ENCODE measurements around the gene CENPF.

The CENPF gene

GRCh38 chr1:214617843-214618242 lies 14.8 kb downstream of the CENPF start:
- TF ChIP-seq CTCF (IDR thresholded peaks at IDR 0.05; ENCODE audit: low read depth, low read length) (no peak), EZH2phosphoT487 (IDR thresholded peaks at IDR 0.05; ENCODE audit: low read depth) (no peak)
- Histone ChIP-seq H3K4me1 (ENCODE audit: low read length) (no peaks in the 10 kb centered on the region), H2AFZ (ENCODE audit: low read depth, low read length) (no peak overlapping the region), H3K27me3 (ENCODE audit: low read depth, low read length) (no peaks in the 10 kb centered on the region), H3K36me3 (replicated peaks; ENCODE audit: low read depth, low read length) (peaks cover 80% of the 10 kb centered on the region), H3K79me2 (ENCODE audit: low read length) (peaks cover 26% of the 10 kb centered on the region), H4K20me1 (ENCODE audit: insufficient read depth, low read length) (peaks cover 15% of the 10 kb centered on the region; the same call in 1 of the 2 replicates), H3K9me3 (ENCODE audit: insufficient read depth, low read length) (no peaks in the 10 kb centered on the region), H3K27ac (ENCODE audit: low read length) (no peak overlapping the region), H3K4me3 (ENCODE audit: low read length) (no peak overlapping the region), H3K9ac (ENCODE audit: low read length) (no peak overlapping the region), H3K4me2 (ENCODE audit: low read length) (no peak overlapping the region)

GRCh38 chr1:214621236-214621635 lies 18.2 kb downstream of the CENPF start:
- TF ChIP-seq CTCF (IDR thresholded peaks at IDR 0.05; ENCODE audit: low read depth, low read length) = no peak
- TF ChIP-seq EZH2phosphoT487 (IDR thresholded peaks at IDR 0.05; ENCODE audit: low read depth) = no peak
- H3K9me3 ChIP-seq (ENCODE audit: insufficient read depth, low read length) = no peaks in the 10 kb centered on the region
- no peaks in the 10 kb centered on the region for H3K27me3 ChIP-seq (ENCODE audit: low read depth, low read length)
- H3K36me3 ChIP-seq (replicated peaks; ENCODE audit: low read depth, low read length) = peaks cover 80% of the 10 kb centered on the region
- 0 out of 2 replicates have a peak, but pooled peaks cover 10% of the 10 kb centered on the region for H4K20me1 ChIP-seq (ENCODE audit: insufficient read depth, low read length)
- H3K9ac ChIP-seq (ENCODE audit: low read length) = no peak overlapping the region
- no peak overlapping the region for H3K27ac ChIP-seq (ENCODE audit: low read length)
- H2AFZ ChIP-seq (ENCODE audit: low read depth, low read length) = no peak overlapping the region
- H3K4me1 ChIP-seq (ENCODE audit: low read length) = no peaks in the 10 kb centered on the region
- peaks cover 9% of the 10 kb centered on the region for H3K79me2 ChIP-seq (ENCODE audit: low read length)
- no peak overlapping the region for H3K4me2 ChIP-seq (ENCODE audit: low read length)
- H3K4me3 ChIP-seq (ENCODE audit: low read length) = no peak overlapping the region

- peaks cover 78% of the 10 kb centered on the region for H3K36me3 ChIP-seq (replicated peaks; ENCODE audit: low read depth, low read length)
- no peaks in the 10 kb centered on the region for H3K4me1 ChIP-seq (ENCODE audit: low read length)
Measured at GRCh38 chr1:214623430-214623829, 20.4 kb downstream of the CENPF start.

GRCh38 chr1:214632091-214632490 lies 29.1 kb downstream of the CENPF start:
- Histone ChIP-seq H3K4me2 (ENCODE audit: low read length) (no peak overlapping the region), H3K27ac (ENCODE audit: low read length) (no peak overlapping the region), H4K20me1 (ENCODE audit: insufficient read depth, low read length) (peaks cover 3% of the 10 kb centered on the region; the same call in 1 of the 2 replicates), H2AFZ (ENCODE audit: low read depth, low read length) (no peak overlapping the region), H3K4me1 (ENCODE audit: low read length) (no peaks in the 10 kb centered on the region), H3K36me3 (replicated peaks; ENCODE audit: low read depth, low read length) (peaks cover 82% of the 10 kb centered on the region), H3K79me2 (ENCODE audit: low read length) (peaks cover 3% of the 10 kb centered on the region; the same call in 1 of the 2 replicates), H3K9ac (ENCODE audit: low read length) (no peak overlapping the region), H3K9me3 (ENCODE audit: insufficient read depth, low read length) (no peaks in the 10 kb centered on the region), H3K27me3 (ENCODE audit: low read depth, low read length) (no peaks in the 10 kb centered on the region), H3K4me3 (ENCODE audit: low read length) (no peak overlapping the region)
- TF ChIP-seq CTCF (IDR thresholded peaks at IDR 0.05; ENCODE audit: low read depth, low read length) = no peak
- TF ChIP-seq EZH2phosphoT487 (IDR thresholded peaks at IDR 0.05; ENCODE audit: low read depth) = no peak

More at GRCh38 chr1:214623430-214623829, 20.4 kb downstream of the CENPF start:
- Histone ChIP-seq H3K27ac (ENCODE audit: low read length) (no peak overlapping the region), H3K9me3 (ENCODE audit: insufficient read depth, low read length) (no peaks in the 10 kb centered on the region), H3K9ac (ENCODE audit: low read length) (no peak overlapping the region), H2AFZ (ENCODE audit: low read depth, low read length) (no peak overlapping the region), H3K4me2 (ENCODE audit: low read length) (no peak overlapping the region), H4K20me1 (ENCODE audit: insufficient read depth, low read length) (0 out of 2 replicates have a peak, but pooled peaks cover 13% of the 10 kb centered on the region), H3K4me3 (ENCODE audit: low read length) (no peak overlapping the region), H3K79me2 (ENCODE audit: low read length) (peaks cover 12% of the 10 kb centered on the region), H3K27me3 (ENCODE audit: low read depth, low read length) (no peaks in the 10 kb centered on the region)
- TF ChIP-seq EZH2phosphoT487 (IDR thresholded peaks at IDR 0.05; ENCODE audit: low read depth) (no peak), CTCF (IDR thresholded peaks at IDR 0.05; ENCODE audit: low read depth, low read length) (no peak)
